ENCODE data around the gene SEMA5A. TPM values are rescaled to one million over a fixed set of nuclear protein-coding genes. Genes with fewer than 3 reads are reported as not detected.

The SEMA5A gene
- total RNA-seq, 1 donor from 2014 or later = 28.6 TPM

DNA sequence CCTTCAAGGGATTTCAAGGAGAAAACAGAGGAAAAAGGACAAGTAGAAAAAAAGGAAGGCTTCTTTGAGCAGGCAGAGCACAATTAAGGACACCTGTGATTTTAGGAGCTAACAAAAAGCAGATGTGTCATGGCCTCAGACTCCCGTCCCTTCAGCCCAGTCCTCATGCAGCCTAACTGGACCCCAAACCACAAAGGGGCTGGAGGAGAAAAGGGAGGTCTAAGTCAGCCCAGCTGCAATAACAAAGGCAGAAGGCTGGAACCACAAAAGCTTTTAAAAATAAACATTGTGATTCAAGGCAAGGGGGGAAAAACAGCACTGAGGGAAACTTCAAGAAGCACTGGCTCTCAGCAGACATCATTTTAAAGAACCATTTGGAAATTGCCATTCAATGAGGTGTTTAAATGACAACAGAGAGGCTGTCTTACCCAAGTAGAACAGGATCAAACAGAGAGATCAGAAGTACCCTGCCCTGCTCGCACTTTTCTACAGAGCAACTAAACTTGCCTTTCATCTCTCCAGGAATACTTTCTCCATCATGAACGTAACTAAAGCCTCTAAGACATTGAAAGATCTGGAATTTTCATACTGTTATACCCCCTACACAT, 89.3 kb downstream of the SEMA5A start:
- intact Hi-C loops (cut with DNase I) = loop anchor here (10.0 kb wide), 2 partner anchors 88 to 1702 kb away; partner anchors contain the start of gene SEMA5A
- ATAC-seq (no peak), DNase-seq (ENCODE audit: missing footprints) (no peak)

DNA sequence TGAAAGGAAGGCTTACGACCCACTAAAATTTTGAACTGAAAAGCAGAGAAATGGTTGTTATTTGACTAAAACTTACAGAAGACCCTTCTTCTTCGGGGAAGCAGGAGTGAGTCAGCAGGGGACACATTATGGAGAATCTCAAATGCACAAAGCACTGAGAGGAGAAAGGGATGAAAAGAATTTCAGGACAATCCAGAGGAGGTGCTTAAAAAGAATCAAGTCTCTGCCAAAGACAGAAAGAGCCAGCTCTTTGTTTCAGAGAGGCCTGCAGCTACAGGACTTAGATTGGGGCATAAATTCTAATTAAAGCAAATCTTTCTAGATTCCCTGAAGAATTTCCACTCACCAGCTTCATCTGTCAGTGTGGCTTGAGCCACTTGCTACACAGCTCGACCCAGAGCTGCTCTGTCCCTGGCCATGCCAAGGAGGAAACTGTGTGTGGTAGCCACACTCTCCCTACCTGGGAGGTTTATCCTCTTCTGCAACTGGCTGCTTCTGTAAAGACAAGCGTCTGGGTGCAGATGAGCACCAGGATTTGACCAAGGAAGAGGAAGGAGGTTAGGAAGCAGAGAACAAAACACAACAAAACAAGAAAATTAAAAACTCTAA, 89.9 kb downstream of the SEMA5A start:
- DNase-seq (ENCODE audit: missing footprints) (no peak), ATAC-seq (no peak)
- intact Hi-C loops (cut with DNase I) = loop anchor here (10.0 kb wide), 2 partner anchors 89 to 1701 kb away; partner anchors contain the start of gene SEMA5A

DNA sequence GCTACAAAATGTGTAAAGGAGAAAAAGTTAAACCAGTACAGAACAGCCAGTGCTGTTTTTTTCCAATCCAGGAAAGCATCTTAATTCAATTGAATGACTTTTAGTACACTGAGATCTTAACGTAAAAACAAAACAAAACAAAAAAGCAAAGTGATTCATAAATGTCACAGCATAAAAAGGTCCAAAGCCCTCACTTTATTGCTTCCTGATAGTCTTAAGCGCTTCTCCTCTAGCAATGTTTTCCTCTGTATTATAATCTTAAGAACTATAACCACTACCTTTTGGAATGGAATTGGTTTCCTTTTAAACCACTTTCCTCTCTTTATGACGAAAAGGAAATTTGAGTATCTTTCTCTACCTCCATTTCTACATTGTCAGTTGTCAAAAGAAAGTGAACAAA, 91.4 kb downstream of the SEMA5A start:
- DNase-seq (ENCODE audit: missing footprints) (no peak), ATAC-seq (no peak)
- intact Hi-C loops (cut with DNase I) = loop anchor here (10.0 kb wide), 2 partner anchors 90 to 1700 kb away; partner anchors contain the start of gene SEMA5A

DNA sequence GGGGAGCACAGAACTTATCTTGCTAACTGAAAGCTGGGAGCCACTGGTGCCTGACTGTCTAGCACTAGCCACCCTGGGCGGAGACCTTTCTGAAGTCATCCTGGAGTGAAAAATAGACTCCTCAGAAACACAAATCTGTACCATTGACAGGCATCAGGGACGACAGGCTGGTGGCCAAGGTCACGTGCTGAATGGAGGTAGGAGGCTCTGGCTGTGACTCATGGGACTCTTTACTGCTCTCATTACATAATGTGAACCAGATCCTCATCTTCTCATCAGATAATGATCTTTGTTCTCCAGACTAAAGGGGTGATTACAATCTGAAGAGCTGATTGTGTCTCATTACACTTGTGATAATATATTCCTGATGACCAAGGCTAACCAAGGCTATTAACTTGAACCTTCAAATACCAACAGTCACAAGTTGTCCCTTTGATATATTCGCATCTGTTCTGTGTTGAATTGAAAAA, 91.8 kb downstream of the SEMA5A start:
- DNase-seq (ENCODE audit: missing footprints) = no peak
- intact Hi-C loops (cut with DNase I) = loop anchor here (10.0 kb wide), 2 partner anchors 91 to 1699 kb away; partner anchors contain the start of gene SEMA5A
- ATAC-seq = no peak

DNA sequence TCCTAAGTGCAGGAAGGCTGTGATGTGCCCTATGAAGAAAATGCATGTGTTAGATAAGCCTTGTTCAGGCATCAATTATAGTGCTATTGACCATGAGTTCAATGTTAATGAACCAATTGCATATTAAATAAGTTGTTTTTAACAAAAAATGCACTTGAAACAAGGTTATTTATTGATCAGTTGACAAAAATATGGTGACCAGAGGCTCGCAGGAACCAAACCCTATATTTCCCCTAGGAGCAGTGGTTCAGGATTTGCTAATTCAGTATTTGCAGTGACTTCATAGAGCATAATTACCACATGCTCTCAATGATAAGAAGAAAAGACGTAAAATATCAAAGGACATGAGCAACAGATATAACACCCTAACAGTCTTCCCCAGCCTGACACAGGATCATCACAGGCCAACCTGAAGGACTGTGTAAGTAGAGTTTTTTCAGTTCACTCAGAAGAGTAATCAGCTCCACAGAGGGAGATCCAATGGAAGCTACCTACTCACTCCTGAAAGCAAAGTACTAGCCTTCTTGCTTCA, 92.3 kb downstream of the SEMA5A start:
- no peak for ATAC-seq

DNA sequence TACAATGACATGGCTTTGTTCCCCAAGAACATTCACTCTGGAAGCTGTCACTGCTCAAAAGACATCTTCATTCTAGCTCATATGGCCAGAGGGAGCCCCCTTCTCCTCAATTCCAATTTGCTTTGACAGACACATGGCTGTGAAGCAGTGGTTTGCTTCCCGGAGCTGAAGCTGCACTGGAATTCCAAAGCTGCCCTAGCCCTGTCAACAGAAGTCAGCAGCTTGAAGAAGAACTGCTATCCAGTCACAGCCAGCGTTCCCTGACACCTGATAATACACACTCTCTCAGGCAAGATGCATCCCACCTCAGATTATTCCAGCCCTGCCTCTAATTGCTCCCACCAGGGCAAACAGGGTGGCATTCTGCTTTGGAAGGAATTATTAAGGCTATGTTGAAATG, 93.7 kb downstream of the SEMA5A start:
- intact Hi-C loops (cut with DNase I) = loop anchor here (10.0 kb wide), 2 partner anchors 93 to 1697 kb away; partner anchors contain the start of gene SEMA5A
- ATAC-seq (peak; percentile 78), DNase-seq (ENCODE audit: missing footprints) (no peak)

More for the DNA sequence above, 92.3 kb downstream of the SEMA5A start:
- DNase-seq (ENCODE audit: missing footprints) = no peak
- intact Hi-C loops (cut with DNase I) = loop anchor here (10.0 kb wide), 2 partner anchors 91 to 1699 kb away; partner anchors contain the start of gene SEMA5A

DNA sequence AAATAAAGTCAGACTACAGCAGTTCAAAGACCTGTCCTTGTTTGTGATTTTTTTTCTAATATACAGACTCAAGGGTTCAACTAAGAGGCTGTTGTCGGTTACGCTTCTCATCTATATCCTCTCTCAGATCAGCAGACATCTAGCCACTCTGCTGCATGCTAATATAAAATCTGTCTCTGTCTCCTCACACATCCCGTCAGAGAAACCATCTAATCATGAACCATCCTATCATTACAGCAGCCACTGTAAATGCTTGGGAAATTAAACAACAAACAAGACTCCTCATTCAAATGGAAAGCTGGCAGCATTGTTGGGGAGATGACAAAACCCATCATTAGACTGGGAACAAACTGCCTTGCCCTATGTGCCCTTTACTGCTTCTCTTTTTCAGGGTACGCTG, 94.8 kb downstream of the SEMA5A start:
- DNase-seq (ENCODE audit: missing footprints) = no peak
- intact Hi-C loops (cut with DNase I) = loop anchor here (10.0 kb wide), 2 partner anchors 94 to 1696 kb away; partner anchors contain the start of gene SEMA5A
- ATAC-seq = no peak

DNA sequence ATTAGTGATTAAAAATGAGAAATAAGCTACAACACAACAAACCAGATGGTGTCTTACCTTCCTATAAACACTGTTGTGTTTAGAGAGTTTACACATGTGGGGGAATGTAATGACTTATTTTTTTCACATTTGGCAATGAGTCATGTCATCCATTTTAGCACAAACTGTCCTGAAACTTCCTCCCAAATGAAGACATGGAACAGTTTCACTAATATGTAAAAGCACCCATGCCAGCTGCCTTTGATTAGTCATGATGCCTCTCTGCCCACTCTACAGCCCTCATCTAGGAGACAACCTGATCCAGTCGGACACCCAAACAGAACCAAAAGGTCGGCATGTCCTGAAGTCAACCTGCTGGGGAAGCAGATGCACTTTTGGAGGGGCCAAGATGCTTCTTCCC, 98.2 kb downstream of the SEMA5A start:
- no peak for ATAC-seq

DNA sequence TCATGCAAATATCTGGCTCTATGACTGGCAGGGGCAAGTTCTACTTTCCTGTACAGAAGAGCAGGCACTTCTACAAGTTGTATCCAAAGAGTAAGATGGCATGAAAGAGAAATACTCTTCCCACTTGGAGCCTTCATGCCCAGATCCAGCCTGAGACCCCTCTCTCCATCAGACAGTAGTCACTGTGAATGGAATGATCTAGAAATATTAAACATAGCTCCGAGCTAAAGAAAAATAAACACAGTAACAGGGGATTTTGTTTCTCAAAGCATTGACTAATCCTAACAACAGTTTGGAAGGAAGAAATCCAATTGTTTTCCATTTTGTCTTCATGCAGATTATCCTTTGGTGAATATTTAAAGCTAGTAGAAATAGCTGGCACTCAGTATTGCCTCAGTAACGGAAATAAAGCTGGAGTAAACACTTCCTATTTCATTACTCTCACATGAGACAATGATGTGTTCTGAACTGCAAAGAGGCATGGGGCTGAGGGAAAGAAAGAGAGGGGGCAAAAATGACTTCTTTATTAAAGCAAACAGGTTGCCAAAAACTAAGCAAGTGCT, 100.0 kb downstream of the SEMA5A start:
- intact Hi-C loops (cut with DNase I) = no loop called here
- ATAC-seq = peak; percentile 39
- no peak for DNase-seq (ENCODE audit: missing footprints)

More for the DNA sequence above, 98.2 kb downstream of the SEMA5A start:
- intact Hi-C loops (cut with DNase I) = no loop called here
- no peak for DNase-seq (ENCODE audit: missing footprints)

DNA sequence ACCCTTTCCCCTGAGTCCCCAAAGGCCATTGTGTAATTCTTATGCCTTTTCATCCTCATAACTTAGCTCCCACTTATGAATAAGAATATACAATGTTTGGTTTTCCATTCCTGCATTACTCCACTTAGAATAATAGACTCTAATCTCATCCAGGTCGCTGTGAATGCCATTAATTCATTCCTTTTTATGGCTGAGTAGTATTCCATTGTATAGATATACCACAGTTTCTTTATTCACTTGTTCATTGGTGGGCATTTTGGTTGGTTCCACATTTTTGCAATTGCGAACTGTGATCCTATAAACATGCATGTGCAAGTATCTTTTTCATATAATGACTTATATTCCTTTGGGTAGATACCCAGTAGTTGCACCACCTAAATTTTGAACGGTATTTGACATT, 101.5 kb downstream of the SEMA5A start:
- ATAC-seq (no peak), DNase-seq (ENCODE audit: missing footprints) (no peak)
- intact Hi-C loops (cut with DNase I) = no loop called here

DNA sequence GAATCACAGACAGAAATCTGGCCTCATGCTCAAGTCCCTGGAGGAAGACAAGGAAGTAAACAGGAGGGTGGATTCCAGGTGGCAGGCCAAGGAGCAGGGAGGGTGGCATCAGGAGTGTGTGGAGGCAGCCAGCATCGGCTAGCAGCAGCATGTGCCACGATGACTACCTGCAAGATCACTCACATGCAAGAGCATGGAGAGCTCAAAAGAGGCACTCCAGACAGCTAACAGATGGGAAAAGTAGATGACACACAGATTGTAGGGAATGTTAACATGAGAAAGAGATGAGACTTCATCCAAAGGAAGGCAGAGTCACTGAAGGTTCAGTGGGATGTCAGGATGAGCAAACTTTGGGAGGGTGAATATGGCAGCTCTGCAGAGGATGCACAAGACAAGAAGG, 104.3 kb downstream of the SEMA5A start:
- intact Hi-C loops (cut with DNase I) = no loop called here
- no peak for DNase-seq (ENCODE audit: missing footprints)
- ATAC-seq = no peak

DNA sequence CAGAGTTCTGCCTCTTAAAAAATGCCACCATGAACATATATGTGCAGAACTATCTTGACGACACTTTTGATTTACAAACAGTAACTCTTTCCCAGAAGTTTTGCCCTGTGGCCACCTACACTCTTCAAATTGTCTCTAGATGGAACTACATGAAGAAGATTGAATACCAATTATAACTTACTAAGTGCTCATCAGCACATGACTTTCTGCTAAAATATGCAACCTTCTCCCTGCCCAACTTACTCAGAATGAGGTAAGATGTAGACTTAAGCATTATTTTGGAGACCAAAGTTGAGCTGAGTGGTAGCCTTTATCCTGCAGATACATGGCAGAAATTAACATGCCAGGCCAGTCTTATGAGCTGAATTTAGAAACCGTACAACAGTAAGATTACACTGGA, 105.4 kb downstream of the SEMA5A start:
- no peak for DNase-seq (ENCODE audit: missing footprints)
- ATAC-seq = no peak
- intact Hi-C loops (cut with DNase I) = no loop called here

DNA sequence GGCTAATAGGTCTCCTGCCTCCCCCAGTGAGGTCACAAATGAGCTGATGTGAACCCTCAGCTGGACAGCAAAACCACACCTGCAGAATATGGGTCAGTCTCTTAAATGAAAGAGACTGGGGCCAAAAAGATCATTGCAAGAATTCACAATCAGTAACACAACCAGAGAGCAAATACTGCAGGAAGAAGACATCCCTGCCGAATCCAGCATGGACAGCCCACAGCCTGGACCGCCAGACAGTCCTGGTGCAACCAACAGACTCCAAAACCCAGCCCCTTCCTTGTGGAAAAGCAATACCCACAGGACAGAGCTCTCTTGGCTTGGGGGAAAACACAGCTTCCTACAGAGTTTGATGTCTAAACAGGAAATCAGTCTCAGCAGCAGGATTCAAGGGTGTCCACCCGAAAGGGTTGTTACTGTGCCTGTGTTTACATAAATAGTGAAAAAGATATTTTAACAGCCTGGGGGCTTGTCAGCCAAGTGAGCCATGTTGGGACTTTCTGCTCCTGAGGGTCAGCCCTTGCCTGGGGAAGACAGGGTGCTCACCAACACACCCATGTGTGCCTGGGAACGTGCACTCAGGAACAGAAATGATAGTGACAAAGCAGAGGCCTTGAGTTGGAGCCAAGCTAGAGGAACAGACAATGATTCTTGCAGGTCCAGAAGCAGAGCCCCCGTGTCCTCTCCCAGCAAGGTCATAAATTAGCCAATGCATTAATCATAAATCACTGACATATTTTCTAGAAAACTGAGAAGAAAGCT, 106.2 kb downstream of the SEMA5A start:
- DNase-seq (ENCODE audit: missing footprints) = no peak
- intact Hi-C loops (cut with DNase I) = no loop called here
- ATAC-seq = no peak

DNA sequence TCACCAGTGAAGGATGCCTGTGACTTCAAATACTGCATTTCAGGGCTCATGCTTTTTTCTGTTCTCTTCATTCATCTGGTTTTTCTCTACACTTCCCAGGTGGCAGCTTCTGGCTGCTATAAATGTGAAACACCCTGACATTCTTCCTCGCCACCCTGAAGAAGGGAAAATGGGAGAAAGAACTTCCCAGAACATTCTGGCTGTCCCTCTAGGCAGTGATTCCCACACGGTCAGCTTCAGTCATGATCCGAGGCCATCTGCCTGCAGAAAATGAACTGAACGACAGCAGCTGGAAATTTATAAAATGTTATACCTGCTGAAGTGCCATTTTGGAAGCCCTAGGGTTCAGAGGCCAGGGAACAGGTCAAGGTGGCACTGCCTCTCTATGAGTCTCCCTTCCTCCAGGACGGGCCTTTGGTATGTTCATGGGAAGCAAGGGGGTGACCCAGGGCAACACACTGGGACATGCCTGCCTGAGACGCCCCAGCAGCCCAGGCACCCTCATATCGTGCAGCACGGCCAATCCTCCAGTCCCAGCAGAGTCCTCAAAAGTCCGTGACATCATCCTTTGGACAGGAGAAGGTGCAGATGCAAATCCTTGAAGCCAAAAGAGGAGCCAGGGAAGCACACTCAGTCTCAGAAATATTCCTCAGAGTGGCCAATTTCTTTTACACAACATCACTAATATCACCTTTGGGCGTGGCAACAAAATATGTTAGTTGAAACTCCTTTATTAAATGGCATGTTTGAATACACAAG, 107.1 kb downstream of the SEMA5A start:
- intact Hi-C loops (cut with DNase I) = no loop called here
- DNase-seq (ENCODE audit: missing footprints) (no peak), ATAC-seq (no peak)

DNA sequence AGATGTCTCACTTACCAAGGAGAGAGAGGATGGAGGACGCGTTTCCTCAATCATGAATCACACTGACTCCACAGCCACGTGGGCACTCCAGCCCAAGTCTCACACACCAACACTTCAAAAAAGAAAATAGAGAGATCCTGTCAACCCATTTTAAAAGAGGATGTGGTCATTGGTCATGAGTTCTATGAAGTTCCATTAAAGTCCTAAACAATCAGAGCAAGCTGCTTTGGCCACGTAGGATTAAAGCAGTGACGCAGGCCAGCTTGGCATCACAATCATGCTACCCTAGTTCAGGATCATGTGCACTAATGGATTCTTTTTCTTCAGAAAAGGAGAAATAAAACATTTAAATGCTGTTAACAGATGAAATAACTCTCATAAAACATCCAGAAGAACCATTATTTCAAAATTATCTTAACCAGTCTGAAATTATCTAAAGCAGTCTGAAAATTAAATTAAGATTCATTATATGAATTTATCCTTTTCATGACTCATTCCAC, 108.1 kb downstream of the SEMA5A start:
- DNase-seq (ENCODE audit: missing footprints) (no peak), ATAC-seq (no peak)
- intact Hi-C loops (cut with DNase I) = no loop called here

DNA sequence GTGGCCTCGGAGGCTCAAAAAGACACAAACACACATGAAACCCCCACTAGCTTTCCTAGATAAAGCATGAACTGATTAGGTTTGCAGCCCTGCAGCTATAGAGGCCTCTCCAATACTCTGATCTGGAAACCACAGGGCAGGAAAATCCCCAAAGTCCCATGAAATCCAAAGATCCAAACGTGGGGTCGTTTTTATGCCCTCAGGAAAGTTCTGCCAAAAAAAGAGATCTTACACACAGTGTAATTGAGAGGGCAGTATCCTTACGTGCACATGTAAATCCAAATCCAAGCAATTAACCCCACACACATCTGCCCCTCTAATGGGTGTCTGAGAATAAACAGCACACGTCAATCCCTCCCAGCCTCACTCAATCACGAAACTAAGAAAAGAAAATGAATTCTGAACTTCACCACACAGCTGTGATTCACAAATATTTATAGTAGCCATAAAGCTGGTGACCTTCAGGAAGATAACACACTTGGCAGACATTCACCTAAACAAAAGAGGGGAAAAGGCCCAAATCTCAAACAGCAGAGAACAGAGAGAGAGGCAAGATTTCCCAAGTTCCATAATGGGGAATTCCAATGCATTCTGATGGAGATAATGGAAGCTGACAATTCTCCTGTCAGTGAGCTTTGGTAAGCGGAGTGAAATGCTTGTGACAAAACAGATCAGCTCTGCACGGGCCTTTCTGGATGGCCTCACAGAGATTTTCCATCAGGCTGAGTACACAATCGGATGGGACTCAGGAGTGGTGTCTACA, 114.2 kb downstream of the SEMA5A start:
- DNase-seq (ENCODE audit: missing footprints) = no peak
- intact Hi-C loops (cut with DNase I) = no loop called here
- ATAC-seq = peak; percentile 51

DNA sequence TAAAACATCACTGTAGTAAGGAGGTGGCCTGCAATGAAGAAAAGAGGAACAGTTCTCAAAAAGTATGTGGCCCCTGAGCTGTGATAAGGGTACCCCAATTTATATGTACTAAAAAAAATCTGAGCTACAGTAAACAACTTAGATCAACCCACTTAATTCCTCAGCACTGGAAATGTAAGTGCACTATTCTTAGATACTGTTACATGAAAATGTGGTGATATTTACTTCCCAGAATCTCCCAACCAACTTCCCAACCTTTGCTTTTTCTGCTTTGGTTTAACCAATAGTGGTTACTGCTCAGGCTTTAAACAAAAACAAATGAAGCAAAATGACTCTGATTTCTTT, 114.8 kb downstream of the SEMA5A start:
- intact Hi-C loops (cut with DNase I) = no loop called here
- DNase-seq (ENCODE audit: missing footprints) (no peak), ATAC-seq (peak; percentile 27)

Data from Right ventricle myocardium inferior (tissue), 1 donor.